Measurements from ENCODE around the gene GNLY. TPM values are rescaled to one million over a fixed set of nuclear protein-coding genes. Genes with fewer than 3 reads are reported as not detected.

Gene GNLY
- total and polyA plus RNA-seq, 2 of the 4 experiments (the other 2 are of a cell fraction): not detected

- intact Hi-C loops (cut with micrococcal nuclease) (no loop called here), in situ Hi-C loops (cut with MboI; ENCODE audit: low sequenced_read_pairs) (no loop called here), dilution Hi-C loops (cut with HindIII; ENCODE audit: low sequenced_read_pairs, unreplicated experiment) (no loop called here)
- no peak overlapping the region for H2BK120ac ChIP-seq (ENCODE audit: low read depth, low read length)
- POLR2A ChIA-PET (ENCODE audit: unreplicated experiment): interaction anchor here (0.6 kb wide), 1 partner anchor 14 kb away, joined by 3 read pairs; no protein-coding TSS in a partner anchor
- H3K18ac ChIP-seq (ENCODE audit: low read depth, low read length): no peak overlapping the region
- H2BK5ac ChIP-seq (ENCODE audit: low read depth, low read length, poor library complexity, severe bottlenecking): no peak overlapping the region
- H3K4me2 ChIP-seq (ENCODE audit: low read depth, low read length): no peak overlapping the region
- peaks cover 2% of the 10 kb centered on the region; the same call in 1 of the 2 replicates for H3K36me3 ChIP-seq (ENCODE audit: control insufficient read depth, insufficient read depth, low read length)
- H3K4me1 ChIP-seq (ENCODE audit: control insufficient read depth, insufficient read depth, low read length): peaks cover 7% of the 10 kb centered on the region
- H3K56ac ChIP-seq (ENCODE audit: extremely low read depth, insufficient read depth, low read length): no peak overlapping the region
- no peaks in the 10 kb centered on the region for H3K27me3 ChIP-seq (ENCODE audit: control insufficient read depth, insufficient read depth, low read length)
- no peaks in the 10 kb centered on the region for H4K20me1 ChIP-seq (ENCODE audit: insufficient read depth, low read length)
- CTCF ChIA-PET: no interaction called here
- peak overlapping the region; percentile 53; the same call in 1 of the 2 replicates for H2AK5ac ChIP-seq (ENCODE audit: low read depth, low read length)
- peaks cover 16% of the 10 kb centered on the region for H3K9me1 ChIP-seq (ENCODE audit: insufficient read depth, low read length)
- H2BK20ac ChIP-seq (ENCODE audit: low read depth, low read length): no peak overlapping the region
- no TSS peak for BruUV-seq (replicated peaks)
- no peak overlapping the region for H4K8ac ChIP-seq (ENCODE audit: low read depth in 2 of 2, low read length in 2 of 2)
- H3K23ac ChIP-seq (ENCODE audit: low read depth, low read length): no peak overlapping the region
- H3K9ac ChIP-seq (ENCODE audit: low read depth, low read length): no peak overlapping the region
- no peak overlapping the region for H3K4me3 ChIP-seq (ENCODE audit: insufficient read depth, low read depth, low read length)
- no peak overlapping the region for H3K14ac ChIP-seq (replicated peaks; ENCODE audit: low read depth, low read length)
- H2AK9ac ChIP-seq (replicated peaks; ENCODE audit: low read depth, low read length, poor library complexity): no peak overlapping the region
- H3K4ac ChIP-seq (ENCODE audit: low read depth, low read length): no peak overlapping the region
- no peaks in the 10 kb centered on the region for H3K79me1 ChIP-seq (ENCODE audit: low read depth in 1 of 2, low read length in 2 of 2)
- TF ChIP-seq MAZ (IDR thresholded peaks at IDR 0.05; ENCODE audit: borderline replicate concordance, low read depth, low read length) (no peak), SMC3 (IDR thresholded peaks at IDR 0.05; ENCODE audit: low read depth, low read length) (no peak), RFX5 (IDR thresholded peaks at IDR 0.05; ENCODE audit: low read depth, low read length) (no peak), MAFK (IDR thresholded peaks at IDR 0.05; ENCODE audit: low read depth, low read length) (no peak), BHLHE40 (IDR thresholded peaks at IDR 0.05; ENCODE audit: low read depth, low read length) (no peak)
- ATAC-seq (ENCODE audit: low read depth) (no peak), DNase-seq (no peak)
- H4K91ac ChIP-seq (ENCODE audit: insufficient read depth, low read depth, low read length): no peak overlapping the region
- no peak overlapping the region for H2AFZ ChIP-seq (replicated peaks; ENCODE audit: low read length, poor library complexity)
- no peaks in the 10 kb centered on the region for H3K9me3 ChIP-seq (ENCODE audit: control insufficient read depth, insufficient read depth, low read length)
- no peak overlapping the region for H2BK15ac ChIP-seq (ENCODE audit: low read depth, low read length)
- H3K27ac ChIP-seq (ENCODE audit: insufficient read depth, low read length): no peak overlapping the region
- WGBS, 2 experiments (ENCODE audit: extremely low coverage in 2 of 2, insufficient read length in 1 of 2): no CpG with 5 or more reads among the region's 14 CpGs
- no peak overlapping the region for H4K5ac ChIP-seq (ENCODE audit: low read depth, low read length)
These were observed 32.9 kb upstream of the GNLY start for GRCh38 chr2:85661139-85661858.

Data from IMR-90 (cell line).